GM12872 (cell line): ENCODE data around the gene EMILIN3.

Experiments used
- CTCF ChIP-seq: IDR thresholded peaks from 3 replicates; pipeline ENCODE4 v1.5.1; 2011; ENCODE audit warnings: low read depth, mild to moderate bottlenecking, low read length, moderate library complexity; ENCODE audit not compliant: insufficient read depth

The EMILIN3 gene

GRCh38 chr20:41394931-41395666, 28.5 kb upstream of the EMILIN3 start:
- TF ChIP-seq CTCF = no peak

GRCh38 chr20:41394081-41394480, 27.5 kb upstream of the EMILIN3 start:
- no peak for TF ChIP-seq CTCF

- no peak for TF ChIP-seq CTCF
These were observed 27.1 kb upstream of the EMILIN3 start for GRCh38 chr20:41393705-41394066.

- no peak for TF ChIP-seq CTCF
These were observed 26.5 kb upstream of the EMILIN3 start for GRCh38 chr20:41392871-41393704.

- TF ChIP-seq CTCF = no peak
These were observed 25.7 kb upstream of the EMILIN3 start for GRCh38 chr20:41392295-41392694.

GRCh38 chr20:41391587-41392001, 25.0 kb upstream of the EMILIN3 start:
- TF ChIP-seq CTCF = no peak

GRCh38 chr20:41390889-41391288, 24.3 kb upstream of the EMILIN3 start:
- no peak for TF ChIP-seq CTCF
